Ishikawa (cell line): ENCODE data around the gene ZNF678.

Source experiments
- CEBPB ChIP-seq: IDR thresholded peaks from 2 replicates; pipeline ENCODE4 v1.6.1; 2012
- RAD21 ChIP-seq: IDR thresholded peaks from 2 replicates; pipeline ENCODE4 v1.6.1; 2012; ENCODE audit warnings: low read depth
- TAF1 ChIP-seq: IDR thresholded peaks from 2 replicates; pipeline ENCODE4 v1.6.1; 2012; ENCODE audit warnings: low read depth, mild to moderate bottlenecking
- YY1 ChIP-seq: IDR thresholded peaks from 2 replicates; pipeline ENCODE4 v1.6.1; 2012; ENCODE audit warnings: low read depth
- TF ChIP-seq, protein P1 (sequence below): IDR thresholded peaks from 2 replicates; pipeline ENCODE4 v1.6.1; 2012; ENCODE audit warnings: low read depth, mild to moderate bottlenecking
- TF ChIP-seq, protein P2 (sequence below): IDR thresholded peaks from 2 replicates; pipeline ENCODE4 v1.6.1; 2012
- TF ChIP-seq, protein P3 (sequence below): IDR thresholded peaks from 2 replicates; pipeline ENCODE4 v1.6.1; 2012

DNA sequence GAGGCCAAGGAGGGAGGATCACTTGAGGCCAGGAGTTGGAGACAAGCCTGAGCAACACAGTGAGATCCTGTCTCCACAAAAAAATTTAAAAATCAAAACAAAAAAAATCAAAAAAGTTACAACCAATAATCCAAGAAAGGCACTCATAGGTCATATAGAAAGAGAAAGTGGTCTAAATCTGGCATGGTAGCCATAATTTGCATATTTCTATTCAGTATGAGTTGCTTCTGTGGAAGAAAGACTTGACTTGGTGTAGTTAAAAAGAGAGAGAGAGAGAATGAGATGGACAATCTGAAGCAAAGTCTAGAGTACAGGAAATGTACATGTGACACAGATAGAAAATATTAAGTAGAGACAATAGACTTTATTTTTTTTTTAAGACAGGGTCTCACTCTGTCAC lies 149.3 kb downstream of the ZNF678 start:
- TF ChIP-seq, protein P1, sequence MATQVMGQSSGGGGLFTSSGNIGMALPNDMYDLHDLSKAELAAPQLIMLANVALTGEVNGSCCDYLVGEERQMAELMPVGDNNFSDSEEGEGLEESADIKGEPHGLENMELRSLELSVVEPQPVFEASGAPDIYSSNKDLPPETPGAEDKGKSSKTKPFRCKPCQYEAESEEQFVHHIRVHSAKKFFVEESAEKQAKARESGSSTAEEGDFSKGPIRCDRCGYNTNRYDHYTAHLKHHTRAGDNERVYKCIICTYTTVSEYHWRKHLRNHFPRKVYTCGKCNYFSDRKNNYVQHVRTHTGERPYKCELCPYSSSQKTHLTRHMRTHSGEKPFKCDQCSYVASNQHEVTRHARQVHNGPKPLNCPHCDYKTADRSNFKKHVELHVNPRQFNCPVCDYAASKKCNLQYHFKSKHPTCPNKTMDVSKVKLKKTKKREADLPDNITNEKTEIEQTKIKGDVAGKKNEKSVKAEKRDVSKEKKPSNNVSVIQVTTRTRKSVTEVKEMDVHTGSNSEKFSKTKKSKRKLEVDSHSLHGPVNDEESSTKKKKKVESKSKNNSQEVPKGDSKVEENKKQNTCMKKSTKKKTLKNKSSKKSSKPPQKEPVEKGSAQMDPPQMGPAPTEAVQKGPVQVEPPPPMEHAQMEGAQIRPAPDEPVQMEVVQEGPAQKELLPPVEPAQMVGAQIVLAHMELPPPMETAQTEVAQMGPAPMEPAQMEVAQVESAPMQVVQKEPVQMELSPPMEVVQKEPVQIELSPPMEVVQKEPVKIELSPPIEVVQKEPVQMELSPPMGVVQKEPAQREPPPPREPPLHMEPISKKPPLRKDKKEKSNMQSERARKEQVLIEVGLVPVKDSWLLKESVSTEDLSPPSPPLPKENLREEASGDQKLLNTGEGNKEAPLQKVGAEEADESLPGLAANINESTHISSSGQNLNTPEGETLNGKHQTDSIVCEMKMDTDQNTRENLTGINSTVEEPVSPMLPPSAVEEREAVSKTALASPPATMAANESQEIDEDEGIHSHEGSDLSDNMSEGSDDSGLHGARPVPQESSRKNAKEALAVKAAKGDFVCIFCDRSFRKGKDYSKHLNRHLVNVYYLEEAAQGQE: no peak
- no peak for TF ChIP-seq RAD21
- TF ChIP-seq YY1: no peak
- TF ChIP-seq CEBPB: no peak
- TF ChIP-seq, protein P2, sequence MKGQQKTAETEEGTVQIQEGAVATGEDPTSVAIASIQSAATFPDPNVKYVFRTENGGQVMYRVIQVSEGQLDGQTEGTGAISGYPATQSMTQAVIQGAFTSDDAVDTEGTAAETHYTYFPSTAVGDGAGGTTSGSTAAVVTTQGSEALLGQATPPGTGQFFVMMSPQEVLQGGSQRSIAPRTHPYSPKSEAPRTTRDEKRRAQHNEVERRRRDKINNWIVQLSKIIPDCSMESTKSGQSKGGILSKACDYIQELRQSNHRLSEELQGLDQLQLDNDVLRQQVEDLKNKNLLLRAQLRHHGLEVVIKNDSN: no peak
- TF ChIP-seq, protein P3, sequence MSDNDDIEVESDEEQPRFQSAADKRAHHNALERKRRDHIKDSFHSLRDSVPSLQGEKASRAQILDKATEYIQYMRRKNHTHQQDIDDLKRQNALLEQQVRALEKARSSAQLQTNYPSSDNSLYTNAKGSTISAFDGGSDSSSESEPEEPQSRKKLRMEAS: no peak
- TF ChIP-seq TAF1: no peak
